HepG2 (cell line): ENCODE measurements around the gene CLIC3. TPM values are rescaled to one million over a fixed set of nuclear protein-coding genes. Genes with fewer than 3 reads are reported as not detected.

Experiments
- ARID4A ChIP-seq: sonication (generic); formaldehyde crosslinking; IDR thresholded peaks from 2 replicates; pipeline ENCODE4 v1.5.0; 2020; ENCODE audit warnings: mild to moderate bottlenecking, missing genetic modification reagents, borderline replicate concordance
- CREB3 ChIP-seq: sonication (generic); formaldehyde crosslinking; IDR thresholded peaks from 2 replicates; pipeline ENCODE4 v1.5.0; 2020; ENCODE audit warnings: missing genetic modification reagents
- DNMT3B ChIP-seq: conservative IDR thresholded peaks from 2 replicates; pipeline ENCODE4 v1.6.1; 2016; ENCODE audit warnings: missing biosample characterization, control low read depth
- GABPB1 ChIP-seq: IDR thresholded peaks from 2 replicates; pipeline ENCODE4 v1.6.1; 2016; ENCODE audit warnings: mild to moderate bottlenecking, missing genetic modification reagents, moderate library complexity, missing compliant biosample characterization
- GATA4 ChIP-seq: sonication (generic); IDR thresholded peaks from 2 replicates; pipeline ENCODE4 v1.6.1; 2016; ENCODE audit warnings: antibody characterized with exemption, low read depth, borderline replicate concordance
- PRDM10 ChIP-seq: sonication (generic); formaldehyde crosslinking; IDR thresholded peaks from 2 replicates; pipeline ENCODE4 v1.4.0; 2020; ENCODE audit warnings: low read depth, missing genetic modification reagents
- SAFB2 ChIP-seq: sonication (generic); formaldehyde crosslinking; IDR thresholded peaks from 2 replicates; pipeline ENCODE4 v1.5.1; 2020; ENCODE audit warnings: missing genetic modification reagents, low read depth, mild to moderate bottlenecking, borderline replicate concordance
- SALL2 ChIP-seq: sonication (generic); formaldehyde crosslinking; IDR thresholded peaks from 2 replicates; pipeline ENCODE4 v1.8.1; 2023; ENCODE audit warnings: mild to moderate bottlenecking, missing genetic modification reagents, inconsistent platforms
- THAP11 ChIP-seq: IDR thresholded peaks from 2 replicates; pipeline ENCODE4 v1.6.1; 2016; ENCODE audit warnings: missing biosample characterization, missing genetic modification reagents
- ZBTB1 ChIP-seq: sonication (generic); formaldehyde crosslinking; IDR thresholded peaks from 2 replicates; pipeline ENCODE4 v1.4.0; 2020; ENCODE audit warnings: missing genetic modification reagents, borderline replicate concordance
- ZFP91 ChIP-seq: sonication (generic); formaldehyde crosslinking; IDR thresholded peaks from 2 replicates; pipeline ENCODE4 v1.9.0; 2022; ENCODE audit warnings: missing genetic modification reagents, mild to moderate bottlenecking, borderline replicate concordance
- ZNF441 ChIP-seq: sonication (generic); formaldehyde crosslinking; IDR thresholded peaks from 2 replicates; pipeline ENCODE4 v1.7.0; 2021; ENCODE audit warnings: missing genetic modification reagents, borderline replicate concordance
- ZNF547 ChIP-seq: sonication (generic); formaldehyde crosslinking; IDR thresholded peaks from 2 replicates; pipeline ENCODE4 v1.5.1; 2020; ENCODE audit warnings: mild to moderate bottlenecking, missing genetic modification reagents
- ZNF891 ChIP-seq: sonication (generic); formaldehyde crosslinking; IDR thresholded peaks from 2 replicates; pipeline ENCODE4 v1.5.0; 2020; ENCODE audit warnings: mild to moderate bottlenecking, missing genetic modification reagents
- ZSCAN31 ChIP-seq: sonication (generic); formaldehyde crosslinking; IDR thresholded peaks from 2 replicates; pipeline ENCODE4 v1.5.0; 2020; ENCODE audit warnings: low read depth, mild to moderate bottlenecking, missing genetic modification reagents
- polyA plus RNA-seq, 8 experiments: library from polyadenylated mRNA; depleted of rRNA in 3 of 8; stranded (reverse) in 7 of 8; unstranded in 1 of 8; fragments of >200 nt; fragmentation: Illumina TruSeq in 4 of 8; extraction: Trizol in 4 of 8; gene quantifications; 2 replicates each; pipeline versions ENCODE4 v1.2.1 to v1.2.3, GENCODE V29; 2011 to 2016; ENCODE audit warnings: low read depth in 4 of 8, missing spikeins in 1 of 8, mixed read lengths in 1 of 8; ENCODE audit not compliant: insufficient read depth in 1 of 8
- total RNA-seq, 5 experiments: library from RNA; depleted of rRNA; stranded (reverse); fragments of >200 nt; fragmentation: Illumina TruSeq; extraction: Trizol; gene quantifications; 2 replicates each; pipeline ENCODE4 v1.2.3, GENCODE V29; 2016; ENCODE audit warnings: low read depth in 1 of 5

CLIC3 gene
- total and polyA plus RNA-seq, 2 of the 13 experiments (the other 11 are each of a cell fraction or from before 2014, with no cell fraction given): 0.51 to 1.5 TPM

- TF ChIP-seq PRDM10 (CRISPR knock-in tag) (no peak), SALL2 (CRISPR knock-in tag) (peak; percentile 45; the same call in 1 of the 2 replicates), ZNF547 (CRISPR knock-in tag) (peak; percentile 94), GABPB1 (CRISPR knock-in tag) (peak; percentile 79), GATA4 (no peak), CREB3 (0 out of 2 replicates have a peak, but pooled peaks have one; percentile 68), ZBTB1 (CRISPR knock-in tag) (no peak), ARID4A (CRISPR knock-in tag) (peak; percentile 68), SAFB2 (CRISPR knock-in tag) (0 out of 2 replicates have a peak, but pooled peaks have one; percentile 41), ZNF891 (CRISPR knock-in tag) (peak; percentile 44; the same call in 1 of the 2 replicates), ZFP91 (CRISPR knock-in tag) (no peak; the same call in 1 of the 2 replicates), ZNF441 (peak; percentile 62; the same call in 1 of the 2 replicates), DNMT3B (CRISPR knock-in tag) (no peak), ZSCAN31 (0 out of 2 replicates have a peak, but pooled peaks have one; percentile 19), THAP11 (CRISPR knock-in tag) (0 out of 2 replicates have a peak, but pooled peaks have one; percentile 21)
Observed at GRCh38 chr9:136991993-136992818, 4.2 kb downstream of the CLIC3 start, which contains the start of gene PAXX (continued).
